ENCODE results near the gene UBIAD1.
"Not testable (repeated sequence)": the region's sequence is repeated elsewhere in the genome, so short reads cannot be mapped to it uniquely, and the experiment has no call there.

UBIAD1 gene

DNA sequence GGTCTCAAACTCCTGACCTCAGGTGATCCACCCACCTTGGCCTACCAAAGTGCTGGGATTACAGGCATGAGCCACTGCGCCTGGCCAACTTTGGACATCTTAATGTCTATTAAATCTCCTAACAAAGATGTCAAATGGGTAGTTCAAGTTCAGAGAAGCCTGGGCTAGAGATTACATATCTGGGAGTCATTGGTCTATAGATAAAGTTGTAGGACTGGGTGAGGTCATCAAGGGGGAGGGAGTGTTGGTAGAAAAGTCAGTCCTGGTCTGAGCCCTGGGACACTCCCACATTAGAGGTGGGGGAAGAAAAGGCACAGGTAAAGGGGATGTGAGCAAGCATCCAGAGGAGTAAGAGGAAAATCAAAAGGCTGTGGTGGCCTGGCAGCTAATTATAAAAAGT lies 6.6 kb downstream of the UBIAD1 start:
- DNase-seq (ENCODE audit: low spot score), result no peak

DNA sequence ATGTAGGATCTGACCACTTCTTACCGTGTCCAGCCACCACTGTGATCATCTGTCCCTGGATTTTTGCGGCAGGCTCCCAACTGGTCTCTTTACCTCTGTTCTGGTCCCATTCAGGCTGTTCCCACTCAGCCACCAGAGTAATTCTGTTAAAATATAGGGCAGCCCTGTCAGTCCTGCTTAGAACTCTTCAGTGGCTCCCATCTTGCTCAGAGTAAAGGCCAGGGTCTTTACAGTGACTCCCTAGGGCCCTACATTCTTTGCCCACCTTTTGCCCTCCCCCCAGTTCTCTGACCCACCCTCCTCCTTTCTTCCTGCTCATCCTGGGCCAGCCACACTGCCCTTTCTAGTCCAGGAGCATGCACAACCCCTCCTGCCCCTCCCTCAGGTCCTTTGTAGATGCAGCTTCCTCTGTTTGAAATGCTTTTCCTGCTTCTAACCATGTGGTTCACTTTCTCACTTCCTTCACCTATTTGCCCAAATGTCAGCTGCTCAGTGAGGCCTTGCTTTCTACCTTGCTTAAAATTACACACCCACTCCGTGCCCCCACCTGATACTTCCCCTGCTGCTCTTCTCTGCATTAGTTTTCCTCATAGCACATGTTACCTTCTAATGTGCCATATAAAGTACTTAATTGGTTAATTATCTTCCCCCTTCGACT lies 7.8 kb downstream of the UBIAD1 start:
- DNase-seq (ENCODE audit: low spot score), result no peak

DNA sequence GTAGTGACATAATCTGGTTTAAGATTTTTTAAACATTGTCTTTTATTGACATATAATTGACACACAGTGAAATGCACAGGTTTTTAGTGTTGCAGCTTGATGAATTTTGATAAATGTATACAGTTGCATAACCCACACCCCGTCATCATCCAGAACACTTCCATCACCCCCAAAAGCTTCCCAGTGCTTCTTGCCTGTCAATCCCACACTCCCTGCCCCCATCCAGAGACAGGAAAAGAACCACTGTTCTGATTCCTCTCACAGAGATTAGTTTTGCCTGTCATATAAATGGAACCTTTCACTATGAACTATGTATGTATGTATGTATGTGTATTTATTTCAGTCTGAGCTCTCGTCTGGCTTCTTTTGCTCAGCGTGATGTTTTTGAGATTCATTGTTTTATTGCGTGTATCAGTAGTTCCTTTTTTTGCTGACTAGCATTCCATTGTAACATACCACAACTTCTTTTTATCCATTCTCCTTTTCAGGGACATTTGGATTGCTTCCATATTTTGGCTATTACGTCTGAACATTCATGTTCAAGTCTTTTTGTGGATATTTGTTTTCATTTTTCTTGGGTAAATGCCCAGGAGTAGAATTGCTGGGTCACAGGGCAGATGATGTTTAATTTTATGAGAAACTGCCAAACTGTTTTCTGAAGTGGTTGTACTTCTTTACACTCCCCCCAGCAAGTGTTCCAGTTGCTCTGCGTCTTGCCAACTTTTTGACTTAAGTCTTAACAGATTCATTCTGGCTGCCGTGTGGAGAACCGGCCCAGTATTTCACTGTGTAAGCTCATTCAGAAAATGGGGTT lies 8.7 kb downstream of the UBIAD1 start:
- no peak for DNase-seq (ENCODE audit: low spot score)

DNA sequence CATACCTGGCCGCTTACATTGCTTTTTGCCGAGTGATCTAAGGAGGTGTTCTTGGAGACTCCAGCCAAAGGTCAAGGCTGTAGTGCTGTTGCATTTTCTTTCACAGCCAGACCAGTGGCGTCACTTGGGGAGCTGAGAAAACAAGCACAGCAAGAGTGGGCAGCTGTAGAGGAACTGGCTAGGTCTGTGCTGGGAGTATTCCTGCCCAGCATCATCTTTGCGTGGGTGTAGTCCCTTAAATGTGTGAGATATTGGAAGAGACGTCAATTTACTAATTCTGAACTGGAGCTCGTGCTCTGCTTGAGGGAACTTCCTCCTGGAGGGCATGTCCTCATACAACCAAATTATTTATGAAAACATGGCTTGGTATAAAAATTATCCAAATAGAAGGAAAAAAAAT lies 10.2 kb downstream of the UBIAD1 start:
- DNase-seq (ENCODE audit: low spot score), result no peak

DNA sequence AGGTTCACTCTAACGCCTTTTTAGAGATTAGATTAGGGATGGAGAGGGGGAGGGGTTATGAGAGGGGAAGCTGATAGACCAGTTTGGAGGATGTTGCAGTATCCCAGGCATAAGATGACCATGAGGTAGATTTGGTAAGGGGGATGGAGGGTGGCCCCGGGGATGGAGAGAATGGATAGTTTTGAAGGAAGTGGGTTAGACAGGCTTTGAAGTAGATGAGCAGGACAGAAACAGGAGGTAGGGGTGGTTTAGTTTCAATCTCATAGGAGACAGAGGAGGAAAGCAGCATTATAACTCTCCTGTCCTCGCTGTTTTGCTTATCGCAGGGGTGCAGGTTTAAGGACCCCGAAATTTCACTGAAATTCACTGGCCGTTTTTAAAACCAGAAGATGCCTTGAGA lies 11.8 kb downstream of the UBIAD1 start:
- no peak for DNase-seq (ENCODE audit: low spot score)

DNA sequence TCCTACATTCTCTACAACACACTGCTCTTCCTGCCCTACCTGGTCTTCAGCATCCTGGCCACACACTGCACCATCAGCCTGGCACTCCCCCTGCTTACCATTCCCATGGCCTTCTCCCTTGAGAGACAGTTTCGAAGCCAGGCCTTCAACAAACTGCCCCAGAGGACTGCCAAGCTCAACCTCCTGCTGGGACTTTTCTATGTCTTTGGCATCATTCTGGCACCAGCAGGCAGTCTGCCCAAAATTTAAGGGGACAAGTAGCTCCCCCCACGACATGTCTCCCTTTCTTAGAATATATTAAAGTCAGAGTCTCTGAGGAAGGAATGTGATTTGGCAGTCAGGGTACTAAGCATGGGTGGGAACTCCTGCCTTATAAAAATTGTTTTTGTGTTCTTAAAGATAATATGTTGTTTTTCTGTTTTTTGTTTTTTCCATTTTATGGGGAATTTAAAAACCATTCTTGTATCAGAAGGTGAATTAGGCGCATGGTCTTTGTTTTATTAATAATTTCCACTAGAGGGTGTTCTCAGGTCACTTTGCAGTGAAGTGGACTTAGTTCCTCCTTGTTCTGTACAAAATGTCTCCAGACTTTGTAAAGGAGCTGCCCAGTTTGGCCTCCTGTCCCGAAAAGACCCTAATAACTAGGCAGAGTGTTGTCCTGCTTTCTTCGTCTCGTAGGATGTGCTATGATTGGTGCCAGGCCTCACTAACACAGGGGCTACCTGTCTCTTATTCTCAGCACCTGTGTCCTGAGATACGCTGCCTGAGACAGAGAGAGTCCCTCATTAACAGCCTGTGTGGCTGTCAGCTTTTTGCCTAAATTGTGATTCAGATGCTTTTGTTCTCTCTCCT lies 13.1 kb downstream of the UBIAD1 start:
- DNase-seq (ENCODE audit: low spot score), result peak; percentile 52

DNA sequence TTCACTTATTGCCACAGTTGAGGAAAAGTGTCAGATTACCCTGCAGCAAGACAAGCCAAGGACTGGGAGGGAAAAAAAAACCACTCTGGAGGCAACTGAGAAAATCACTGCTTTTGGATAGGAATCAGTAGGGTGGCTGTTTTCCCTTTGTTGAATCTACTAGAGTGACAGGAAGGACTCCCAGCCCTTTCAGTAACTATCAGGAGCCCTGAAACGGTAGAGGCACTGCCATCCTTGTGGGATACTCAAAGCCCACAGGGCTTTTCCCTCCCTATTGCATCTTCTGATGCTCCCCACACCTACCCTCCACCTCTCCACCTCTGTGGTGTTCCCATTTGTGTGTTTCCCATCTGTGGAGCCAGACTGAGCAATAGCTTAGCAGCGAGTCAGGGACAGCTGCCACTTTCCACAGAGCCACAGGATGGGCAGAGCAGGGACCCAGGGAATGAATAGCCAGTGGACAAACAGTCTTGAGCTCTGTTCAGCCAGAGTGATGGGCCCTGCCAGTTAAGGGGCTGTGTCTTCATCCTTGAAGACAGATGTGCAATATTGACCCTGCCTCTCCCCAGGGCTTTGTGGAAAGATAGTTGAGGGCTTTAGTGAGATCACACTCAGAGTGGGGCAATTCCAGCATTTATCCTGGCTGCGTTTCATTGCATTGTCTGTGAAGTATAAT lies 13.9 kb downstream of the UBIAD1 start:
- DNase-seq (ENCODE audit: low spot score), result peak; percentile 37

DNA sequence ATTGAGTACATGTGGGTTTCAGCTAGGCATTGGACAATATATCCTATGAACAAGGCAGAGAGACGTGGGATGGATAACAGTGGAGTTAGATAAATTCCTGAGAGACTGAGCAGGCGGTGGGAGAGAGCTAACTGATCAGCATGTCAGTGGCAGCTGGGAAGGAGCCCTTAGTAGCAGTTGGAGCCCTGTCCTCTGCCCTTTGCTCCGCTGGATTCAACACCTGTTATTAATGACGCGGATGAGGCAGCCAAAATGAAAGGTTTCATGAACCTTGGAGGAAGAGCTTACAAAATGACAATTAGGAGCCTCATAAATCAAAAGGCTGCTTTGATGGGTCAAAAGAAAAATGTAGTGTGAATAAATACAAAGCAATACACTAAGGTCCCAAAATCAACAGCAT lies 16.1 kb downstream of the UBIAD1 start:
- DNase-seq (ENCODE audit: low spot score), result no peak

DNA sequence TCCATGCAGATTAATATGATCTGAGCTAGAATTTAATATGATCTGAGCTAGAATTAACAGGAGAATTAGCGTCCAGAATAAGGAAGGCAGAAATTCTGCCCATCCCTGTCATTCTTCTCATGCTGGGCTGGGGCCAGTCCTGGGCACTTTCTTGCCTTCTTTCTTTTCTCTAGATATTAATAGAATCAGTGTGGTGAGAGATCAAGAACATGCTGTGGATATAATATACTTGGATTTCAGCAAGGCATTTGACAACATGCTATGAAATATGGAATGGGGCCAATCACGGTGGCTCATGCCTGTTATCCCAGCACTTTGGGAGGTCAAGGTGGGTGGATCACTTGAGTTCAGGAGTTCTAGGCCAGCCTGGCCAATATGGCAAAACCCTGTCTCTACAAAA lies 18.1 kb downstream of the UBIAD1 start:
- no peak for DNase-seq (ENCODE audit: low spot score)

DNA sequence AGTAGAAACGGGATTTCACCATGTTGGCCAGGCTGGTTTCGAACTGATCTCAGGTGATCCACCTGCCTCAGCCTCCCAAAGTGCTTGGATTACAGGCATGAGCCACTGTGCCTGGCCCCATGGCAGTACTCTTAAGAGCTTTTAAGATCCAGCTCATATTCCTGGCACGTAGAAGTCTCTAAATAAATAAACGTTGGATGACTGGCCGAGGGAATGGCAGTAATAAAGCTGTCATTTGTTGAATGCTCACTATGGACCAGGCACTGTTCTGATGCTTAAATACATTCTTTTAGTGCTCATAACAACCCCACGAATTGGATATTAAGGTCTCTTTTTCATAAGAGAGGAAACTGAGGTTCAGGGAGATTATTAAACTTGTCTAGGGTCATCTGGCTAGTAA lies 20.9 kb downstream of the UBIAD1 start:
- no peak for DNase-seq (ENCODE audit: low spot score)

DNA sequence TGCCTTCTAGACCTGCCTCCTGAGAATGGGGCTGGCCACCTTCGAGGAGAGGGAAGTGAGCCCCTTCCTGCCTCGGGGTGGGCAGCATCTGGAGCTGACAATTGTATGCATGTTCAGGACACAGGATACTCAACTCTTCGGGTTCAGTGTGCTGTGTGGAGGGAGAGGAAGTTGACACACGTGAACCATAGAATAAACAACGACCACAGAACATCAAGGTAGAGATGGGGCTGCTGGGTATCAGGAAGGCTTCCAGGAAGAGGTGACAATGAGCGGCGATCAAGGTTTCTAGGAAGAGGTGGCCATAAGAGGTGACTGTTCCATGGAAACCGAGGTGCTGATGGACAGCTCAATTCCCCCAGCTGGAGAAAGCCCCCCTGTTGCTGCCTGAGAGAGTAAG lies 22.0 kb downstream of the UBIAD1 start:
- DNase-seq (ENCODE audit: low spot score), result no peak

DNA sequence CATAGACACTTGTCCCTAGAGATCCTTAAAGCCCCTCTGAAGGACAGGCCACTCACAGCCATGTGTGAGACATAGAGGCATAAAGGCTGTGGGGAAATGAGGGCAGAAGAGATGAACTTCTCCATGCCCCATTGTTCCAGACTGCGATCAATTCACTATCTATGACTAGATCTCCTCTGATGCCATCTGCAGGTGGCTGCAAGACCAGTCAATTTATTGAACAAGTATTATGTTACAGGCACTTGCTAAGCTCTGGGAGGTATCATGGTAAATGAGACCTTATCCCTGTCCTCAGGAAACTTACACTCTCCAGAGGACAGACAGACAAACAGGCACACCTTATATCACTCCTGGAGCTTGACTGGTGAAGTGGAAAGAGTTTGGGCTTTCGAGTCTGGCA lies 22.9 kb downstream of the UBIAD1 start:
- no peak for DNase-seq (ENCODE audit: low spot score)

DNA sequence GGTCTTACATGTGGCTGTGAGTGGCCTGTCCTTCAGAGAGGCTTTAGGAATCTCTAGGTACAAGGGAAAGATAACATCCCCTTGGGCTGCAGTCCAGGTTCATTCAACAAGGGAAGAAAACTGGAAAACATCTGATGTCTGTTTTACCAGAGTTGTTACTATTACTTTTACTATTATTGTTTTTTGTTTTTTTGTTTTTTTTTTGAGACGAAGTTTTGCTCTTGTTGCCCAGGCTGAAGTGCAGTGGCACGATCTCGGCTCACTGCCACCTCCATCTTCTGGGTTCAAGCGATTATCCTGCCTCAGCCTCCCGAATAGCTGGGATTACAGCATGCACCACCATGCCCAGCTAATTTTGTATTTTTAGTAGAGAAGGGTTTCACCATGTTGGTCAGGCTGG lies 24.8 kb downstream of the UBIAD1 start:
- DNase-seq (ENCODE audit: low spot score), result not testable (repeated sequence)

DNA sequence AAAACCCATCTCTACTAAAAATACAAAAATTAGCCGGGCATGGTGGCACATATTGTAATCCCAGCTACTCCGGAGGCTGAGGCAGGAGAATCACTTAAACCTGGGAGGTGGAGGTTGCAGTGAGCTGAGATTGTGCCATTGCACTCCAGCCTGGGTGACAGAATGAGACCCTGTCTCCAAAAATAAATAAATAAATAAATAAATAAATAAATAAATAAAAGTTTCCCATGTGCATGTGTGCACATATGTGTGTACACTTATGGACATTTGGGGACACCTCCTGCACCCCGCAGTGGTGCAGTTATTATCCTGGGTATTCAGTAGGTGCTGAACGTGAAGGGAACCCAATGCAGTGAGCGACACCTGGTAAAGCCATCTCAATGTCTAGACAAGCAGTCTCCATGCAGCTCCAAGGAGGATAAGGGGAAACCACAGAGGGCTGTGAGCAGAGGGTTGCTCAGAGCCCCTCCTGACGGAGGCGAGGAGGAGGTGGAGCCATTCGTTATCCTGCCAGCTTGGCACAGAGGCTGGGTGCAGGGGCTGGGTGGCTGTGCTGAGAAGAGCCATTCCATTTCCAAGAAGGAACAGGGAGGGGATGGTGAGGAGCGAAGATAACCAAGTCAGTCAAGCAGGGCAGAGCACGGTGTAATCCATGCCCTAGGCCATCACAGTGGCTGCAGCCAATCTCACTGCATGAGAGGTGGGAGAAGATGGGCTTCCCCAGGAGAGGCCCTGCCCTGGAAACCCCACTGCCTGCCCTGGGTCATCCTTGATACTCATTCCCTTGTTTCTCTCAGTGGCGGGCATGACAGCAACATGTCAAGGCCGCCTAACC lies 25.6 kb downstream of the UBIAD1 start:
- no peak for DNase-seq (ENCODE audit: low spot score)

DNA sequence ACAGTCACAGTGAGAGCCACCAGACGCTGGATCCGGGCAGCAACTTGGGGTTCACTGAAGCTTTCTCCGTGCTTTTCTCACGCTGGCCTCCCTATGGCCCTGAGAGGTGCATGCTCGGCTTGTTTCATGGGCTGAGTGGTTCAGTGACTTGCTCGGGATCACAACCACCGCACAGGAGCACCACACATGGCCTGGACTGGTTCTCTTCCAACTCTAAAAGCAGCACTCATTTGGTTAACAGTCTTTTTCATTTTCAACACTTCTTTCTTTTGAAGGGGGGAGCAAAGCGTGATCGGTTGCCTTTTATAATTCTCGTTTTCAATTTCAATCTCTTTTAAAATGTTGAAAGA lies 26.2 kb downstream of the UBIAD1 start:
- DNase-seq (ENCODE audit: low spot score), result no peak

DNA sequence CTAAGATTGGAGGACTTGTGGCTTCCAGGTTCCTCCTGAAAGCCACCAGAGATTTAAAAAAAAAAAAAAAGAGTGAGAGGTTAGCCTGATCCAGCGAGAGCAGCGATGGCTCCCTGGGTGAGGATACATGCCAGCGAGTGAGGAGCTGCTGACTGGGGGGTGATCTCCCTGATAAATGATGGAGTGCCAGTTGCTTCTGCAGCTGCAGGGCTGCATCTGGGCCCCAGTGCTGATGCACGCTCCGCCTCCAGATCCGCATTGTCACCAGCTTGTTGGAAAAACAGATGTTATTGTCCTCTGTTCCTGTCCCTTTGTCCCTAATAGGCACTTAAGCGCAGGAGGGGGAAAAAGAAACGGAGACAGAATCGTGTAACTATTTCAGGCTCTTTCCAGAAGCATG lies 28.6 kb downstream of the UBIAD1 start:
- DNase-seq (ENCODE audit: low spot score), result peak; percentile 90

DNA sequence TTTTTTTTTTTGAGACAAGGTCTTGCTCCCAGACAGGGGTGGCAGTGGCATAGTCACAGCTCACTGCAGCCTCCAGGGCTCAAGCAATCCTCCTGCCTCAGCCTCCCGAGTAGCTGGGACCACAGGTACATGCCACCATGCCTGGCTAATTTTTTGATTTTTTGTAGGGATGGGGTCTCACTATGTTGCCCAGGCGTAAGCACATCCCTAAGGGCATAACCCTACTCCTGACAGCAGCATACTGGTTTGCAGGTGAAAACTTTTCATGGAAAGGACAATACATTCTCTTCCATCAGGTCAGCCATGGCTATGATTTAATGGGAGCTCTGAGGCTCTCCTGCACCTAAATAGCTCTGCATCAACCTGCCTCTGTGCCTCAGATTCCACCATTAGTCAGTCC lies 29.4 kb downstream of the UBIAD1 start:
- DNase-seq (ENCODE audit: low spot score), result no peak

DNA sequence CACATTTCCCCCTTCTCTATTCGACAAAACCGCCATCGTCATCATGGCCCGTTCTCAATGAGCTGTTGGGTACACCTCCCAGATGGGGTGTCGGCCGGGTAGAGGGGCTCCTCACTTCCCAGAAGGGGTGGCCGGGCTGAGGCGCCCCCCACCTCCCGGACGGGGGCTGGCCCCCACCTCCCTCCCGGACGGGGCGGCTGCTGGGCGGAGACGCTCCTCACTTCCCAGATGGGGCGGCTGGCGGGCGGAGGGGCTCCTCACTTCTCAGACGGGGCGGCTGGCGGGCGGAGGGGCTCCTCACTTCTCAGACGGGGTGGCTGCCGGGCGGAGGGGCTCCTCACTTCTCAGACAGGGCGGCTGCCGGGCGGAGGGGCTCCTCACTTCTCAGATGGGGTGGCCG lies 32.5 kb downstream of the UBIAD1 start:
- not testable (repeated sequence) for DNase-seq (ENCODE audit: low spot score)

DNA sequence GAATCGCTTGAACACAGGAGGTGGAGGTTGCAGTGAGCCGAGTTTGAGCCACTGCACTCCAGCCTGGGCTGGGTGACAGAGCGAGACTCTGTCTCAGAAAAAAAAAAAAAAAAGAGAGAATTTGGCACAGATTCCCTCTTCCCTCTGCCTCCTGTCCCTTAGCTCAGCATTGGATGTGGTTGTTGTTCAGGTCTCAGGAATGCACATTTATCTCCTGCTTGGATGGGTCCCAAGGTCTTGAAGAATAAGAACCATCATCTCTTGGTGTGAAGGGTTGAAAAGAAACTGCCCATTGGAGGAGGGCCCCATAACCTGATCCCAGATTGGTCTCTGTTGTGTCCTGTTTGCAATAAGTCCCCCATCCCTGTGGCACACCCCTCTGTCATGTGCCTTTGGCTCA lies 34.9 kb downstream of the UBIAD1 start:
- DNase-seq (ENCODE audit: low spot score), result no peak

DNA sequence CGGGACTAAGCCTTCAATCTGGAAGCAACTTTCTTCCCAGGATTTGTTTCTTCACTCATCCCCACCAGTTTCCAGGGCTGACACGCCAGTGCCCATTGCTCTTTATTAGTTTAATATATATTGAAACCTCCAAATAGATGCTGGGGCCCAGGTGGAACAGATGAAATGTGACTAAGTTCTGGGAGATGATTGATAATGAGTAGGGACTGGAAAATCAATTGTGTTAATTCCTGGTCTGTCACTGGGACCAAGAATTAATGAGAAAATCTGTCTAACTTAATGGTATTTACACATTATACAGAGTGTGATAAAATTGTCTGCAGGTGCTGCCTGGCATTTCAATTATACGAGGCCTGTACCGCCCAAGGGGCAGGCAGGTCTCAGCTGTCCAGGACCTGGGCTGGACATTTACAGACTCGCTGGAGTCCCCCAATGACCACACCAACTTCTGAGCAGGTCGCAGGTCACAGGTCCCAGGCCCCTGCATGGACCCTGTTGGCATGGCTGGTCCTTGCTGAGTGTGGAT lies 35.8 kb downstream of the UBIAD1 start:
- no peak for DNase-seq (ENCODE audit: low spot score)

DNA sequence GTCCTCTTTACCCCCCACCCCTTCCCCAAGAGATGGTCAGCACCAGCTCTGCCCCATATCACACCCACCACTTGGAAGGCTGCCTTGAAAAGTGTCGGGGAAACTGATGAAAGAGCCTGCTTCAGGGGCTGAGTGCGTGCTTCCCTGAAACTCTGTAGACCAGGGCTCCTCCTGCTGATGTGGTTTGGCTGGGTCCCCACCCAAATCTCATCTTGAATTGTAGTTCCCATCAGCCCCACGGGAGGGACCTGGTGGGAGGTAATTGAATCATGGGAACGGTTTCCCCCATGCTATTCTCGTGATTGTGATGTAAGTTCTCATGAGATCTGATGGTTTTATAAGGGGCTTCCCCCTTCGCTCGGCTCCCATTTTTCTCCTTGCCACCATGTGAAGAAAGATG lies 36.4 kb downstream of the UBIAD1 start:
- no peak for DNase-seq (ENCODE audit: low spot score)
